Measurements from ENCODE around the gene BLOC1S2.
A peak's percentile ranks its signal among the peaks of the same experiment; 100 is the strongest.
"Not testable (repeated sequence)": the region's sequence is repeated elsewhere in the genome, so short reads cannot be mapped to it uniquely, and the experiment has no call there.

Gene BLOC1S2

GRCh38 chr10:100289641-100290040 is 3.2 kb upstream of the BLOC1S2 start:
- DNase-seq, result no peak

GRCh38 chr10:100288196-100288595 is 1.7 kb upstream of the BLOC1S2 start:
- DNase-seq, result no peak

- DNase-seq, result no peak
Observed at GRCh38 chr10:100287756-100288155, 1.3 kb upstream of the BLOC1S2 start.

- DNase-seq, result not testable (repeated sequence)
Observed at GRCh38 chr10:100285326-100285725, 1.2 kb downstream of the BLOC1S2 start.

GRCh38 chr10:100282907-100283306 is 3.6 kb downstream of the BLOC1S2 start:
- no peak for DNase-seq

GRCh38 chr10:100276971-100277370 is 9.5 kb downstream of the BLOC1S2 start:
- DNase-seq, result not testable (repeated sequence)

GRCh38 chr10:100267239-100268104 is 19.0 kb downstream of the BLOC1S2 start, which contains the start of gene CWF19L1:
Gene CWF19L1 (minus strand): TSS chr10:100267638. CDS start chr10:100267593, 45 bp downstream.
- peak; percentile 17 to 51 for DNase-seq

- DNase-seq, result no peak
Observed at GRCh38 chr10:100265821-100266485, 20.5 kb downstream of the BLOC1S2 start.

- no peak for DNase-seq
Observed at GRCh38 chr10:100254191-100254590, 32.3 kb downstream of the BLOC1S2 start.

GRCh38 chr10:100253041-100253440 is 33.4 kb downstream of the BLOC1S2 start:
- no peak for DNase-seq

- DNase-seq, result no peak
Observed at GRCh38 chr10:100248820-100249219, 37.7 kb downstream of the BLOC1S2 start.

- DNase-seq, result no peak
Observed at GRCh38 chr10:100245484-100246220, 40.8 kb downstream of the BLOC1S2 start.

GRCh38 chr10:100239851-100240250 is 46.6 kb downstream of the BLOC1S2 start:
- no peak for DNase-seq

- no peak for DNase-seq
Observed at GRCh38 chr10:100238429-100238828, 48.1 kb downstream of the BLOC1S2 start.

- no peak for DNase-seq
Observed at GRCh38 chr10:100232101-100232500, 54.4 kb downstream of the BLOC1S2 start.

GRCh38 chr10:100229819-100230422 is 56.6 kb downstream of the BLOC1S2 start:
- no peak for DNase-seq

GRCh38 chr10:100223879-100224278 is 62.6 kb downstream of the BLOC1S2 start:
- DNase-seq, result no peak
